Activated CD4-positive, alpha-beta T cell treated with anti-CD3 and anti-CD28 coated beads for 36 hours (primary cell): ENCODE measurements around the gene ELAVL3. TPM values are rescaled to one million over a fixed set of nuclear protein-coding genes. Genes with fewer than 3 reads are reported as not detected.
"Not testable (repeated sequence)": the region's sequence is repeated elsewhere in the genome, so short reads cannot be mapped to it uniquely, and the experiment has no call there.

Source experiments
- ATAC-seq: fragments of 200-7000 bp; cut with Tn5 transposase; one replicate; pipeline ENCODE4 v1.10.0; 2021; ENCODE audit warnings: mild to moderate bottlenecking, moderate library complexity
- CTCF ChIA-PET: fragments of 350-600 bp; sonication (Branson Sonifier 250); formaldehyde crosslinking; loops from one replicate; lab custom pipeline; 2021; ENCODE audit warnings: antibody characterized with exemption; lab: Charles Lee
- POLR2A ChIA-PET: fragments of 350-600 bp; sonication (Branson Sonifier 250); formaldehyde crosslinking; loops from one replicate; lab custom pipeline; 2021; ENCODE audit warnings: antibody characterized with exemption, inconsistent platforms; lab: Charles Lee
- DNase-seq: peaks from one replicate; pipeline ENCODE4 v3.0.0-alpha.2; 2020
- H3K27ac Mint-ChIP-seq: one replicate; pipeline ENCODE4 v1.8.0; 2021; ENCODE audit warnings: mixed read lengths
- H3K27me3 Mint-ChIP-seq: one replicate; pipeline ENCODE4 v1.8.0; 2021; ENCODE audit warnings: mixed read lengths
- H3K36me3 Mint-ChIP-seq: one replicate; pipeline ENCODE4 v1.8.0; 2021; ENCODE audit warnings: low read depth, mixed read lengths
- H3K4me1 Mint-ChIP-seq: one replicate; pipeline ENCODE4 v1.8.0; 2021; ENCODE audit warnings: mixed read lengths
- H3K4me3 Mint-ChIP-seq: one replicate; pipeline ENCODE4 v1.8.0; 2021; ENCODE audit warnings: mild to moderate bottlenecking, moderate library complexity, mixed read lengths
- H3K9me3 Mint-ChIP-seq: one replicate; pipeline ENCODE4 v1.8.0; 2021; ENCODE audit warnings: low read depth, mixed read lengths
- intact Hi-C, 2 experiments: fragments of 100-400 bp; cut with DNase I in 1 of 2; cut with micrococcal nuclease in 1 of 2; formaldehyde crosslinking; loops; one replicate each; pipeline versions ENCODE4 v1.14.2 to v1.15.1; 2022 to 2024; cut with DNase I, micrococcal nuclease
- total RNA-seq, 2 experiments: library from RNA; stranded (reverse); gene quantifications; one replicate each; pipeline ENCODE4 v1.2.3, GENCODE V29; 2021

ELAVL3 gene
- total RNA-seq, 2 experiments from 2014 or later, result 0.09 TPM; not detected in 1

DNA sequence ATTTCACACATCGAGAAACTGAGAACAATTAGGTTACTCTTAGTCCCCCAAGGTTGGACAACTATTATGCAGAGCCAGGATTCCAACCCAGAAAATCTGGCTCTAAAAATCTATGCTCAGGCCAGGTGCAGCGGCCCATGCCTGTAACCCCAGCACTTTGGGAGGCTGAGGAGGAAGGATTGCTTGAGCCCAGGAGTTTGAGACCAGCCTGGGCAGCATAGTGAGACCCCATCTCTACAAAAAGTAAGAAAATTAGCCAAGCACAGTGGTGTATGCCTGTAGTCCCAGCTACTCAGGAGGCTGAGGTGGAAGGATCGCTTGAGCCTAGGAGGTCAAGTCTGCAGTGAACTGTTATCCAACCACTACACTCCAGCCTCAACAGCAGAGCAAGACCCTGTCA, 47.3 kb downstream of the ELAVL3 start:
- POLR2A ChIA-PET, ATAC-seq, H3K27me3 Mint-ChIP-seq, H3K27ac Mint-ChIP-seq, intact Hi-C loops, DNase-seq, H3K4me3 Mint-ChIP-seq, H3K9me3 Mint-ChIP-seq: not testable (repeated sequence)
- H3K36me3 Mint-ChIP-seq, result peaks cover 22% of the 10 kb centered on the region
- H3K4me1 Mint-ChIP-seq, result peaks cover 14% of the 10 kb centered on the region
- CTCF ChIA-PET, result interaction anchor here (3.3 kb wide), 1 partner anchor 12 kb away, joined by 27 read pairs; no protein-coding TSS in a partner anchor

DNA sequence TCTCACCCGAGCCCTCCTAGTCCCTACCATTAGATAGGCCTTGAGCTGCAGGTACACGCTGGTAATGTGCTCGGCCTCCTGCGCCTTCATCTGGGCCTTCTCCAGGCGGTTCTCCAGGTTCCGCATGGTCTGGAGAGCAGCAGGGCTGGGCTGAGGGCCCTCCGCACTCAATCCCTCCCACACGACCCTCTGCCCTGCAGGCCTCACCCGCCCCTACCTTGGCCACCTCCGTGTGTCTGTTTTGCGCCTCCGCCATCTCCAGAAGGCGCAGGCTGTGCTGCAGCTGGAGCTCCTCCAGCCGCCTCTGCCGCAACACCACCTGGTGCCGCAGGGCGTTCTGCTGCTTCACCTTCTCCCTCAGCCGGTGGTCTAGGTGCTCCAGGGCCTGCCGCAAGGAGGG, 54.2 kb downstream of the ELAVL3 start:
- no peaks in the 10 kb centered on the region for H3K36me3 Mint-ChIP-seq
- peaks cover 22% of the 10 kb centered on the region for H3K27me3 Mint-ChIP-seq
- no peak for ATAC-seq
- DNase-seq, result no peak
- intact Hi-C loops, result no loop called here
- ChIA-PET POLR2A (no interaction called here), CTCF (interaction anchor here (0.7 kb wide), 1 partner anchor 162 kb away, joined by 3 read pairs; no protein-coding TSS in a partner anchor)
- no peak overlapping the region for H3K27ac Mint-ChIP-seq
- no peak overlapping the region for H3K4me3 Mint-ChIP-seq
- H3K4me1 Mint-ChIP-seq, result peaks cover 18% of the 10 kb centered on the region
- H3K9me3 Mint-ChIP-seq, result no peaks in the 10 kb centered on the region

DNA sequence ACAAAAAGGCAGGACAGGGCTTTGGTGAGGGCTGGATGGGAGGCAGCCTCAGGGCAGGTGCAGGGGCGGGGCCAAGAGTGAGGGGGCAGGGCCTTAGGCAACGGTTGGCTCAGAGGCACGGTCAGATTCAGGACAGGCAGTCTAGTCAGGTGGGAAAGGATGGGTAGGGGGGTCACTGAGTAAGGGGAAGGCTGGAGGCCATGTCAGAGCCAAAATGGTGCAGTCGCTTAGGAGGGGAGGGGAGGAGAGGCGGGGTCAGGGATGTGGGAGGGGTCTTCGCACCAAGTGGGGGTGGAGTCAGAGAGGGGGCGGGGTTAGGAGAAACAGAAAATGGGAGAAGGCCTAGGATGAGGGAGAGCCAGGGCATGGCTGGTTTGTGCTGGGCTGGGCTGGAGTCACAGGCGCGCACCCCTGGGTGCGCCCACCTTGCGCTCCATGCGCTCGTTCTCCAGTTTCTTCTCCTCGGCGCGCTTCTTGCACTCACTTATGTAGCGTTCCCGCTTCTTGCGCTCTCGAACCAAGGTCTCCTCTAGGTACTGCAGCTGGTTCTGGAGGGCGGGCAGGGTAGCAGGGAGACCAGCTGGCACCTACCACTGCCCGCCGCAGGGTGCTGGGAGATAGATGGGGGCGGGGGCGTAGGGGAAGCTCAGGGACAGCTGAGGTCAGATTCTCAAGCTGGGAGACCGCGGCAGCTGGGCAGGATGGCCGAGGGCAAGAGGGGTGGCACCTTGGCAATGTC, 55.0 kb downstream of the ELAVL3 start:
- intact Hi-C loops, result no loop called here
- peak; percentile 41 for DNase-seq
- Mint-ChIP-seq H3K4me1 (peaks cover 26% of the 10 kb centered on the region), H3K27me3 (peaks cover 30% of the 10 kb centered on the region), H3K9me3 (no peaks in the 10 kb centered on the region), H3K36me3 (no peaks in the 10 kb centered on the region), H3K4me3 (no peak overlapping the region), H3K27ac (no peak overlapping the region)
- no peak for ATAC-seq
- POLR2A ChIA-PET, result no interaction called here
- CTCF ChIA-PET, result interaction anchor here (0.7 kb wide), 1 partner anchor 161 kb away, joined by 3 read pairs; no protein-coding TSS in a partner anchor

- no peak overlapping the region for H3K27ac Mint-ChIP-seq
- ChIA-PET CTCF (interaction anchor here (0.7 to 3.4 kb wide), 2 partner anchors 12 to 42 kb away, joined by 5 to 24 read pairs; partner anchors contain the start of genes EPOR and PRKCSH), POLR2A (no interaction called here)
- peaks cover 45% of the 10 kb centered on the region for H3K27me3 Mint-ChIP-seq
- peaks cover 31% of the 10 kb centered on the region for H3K4me1 Mint-ChIP-seq
- DNase-seq (no peak), ATAC-seq (no peak)
- H3K9me3 Mint-ChIP-seq, result no peaks in the 10 kb centered on the region
- H3K4me3 Mint-ChIP-seq, result no peak overlapping the region
- intact Hi-C loops, result loop anchor here in 1 of 2 experiments (5.0 kb wide), 1 partner anchor 41 kb away; the partner anchor contains the start of gene EPOR
- H3K36me3 Mint-ChIP-seq, result no peaks in the 10 kb centered on the region
These were observed 57.1 kb downstream of the ELAVL3 start for GRCh38 chr19:11423791-11424181.

DNA sequence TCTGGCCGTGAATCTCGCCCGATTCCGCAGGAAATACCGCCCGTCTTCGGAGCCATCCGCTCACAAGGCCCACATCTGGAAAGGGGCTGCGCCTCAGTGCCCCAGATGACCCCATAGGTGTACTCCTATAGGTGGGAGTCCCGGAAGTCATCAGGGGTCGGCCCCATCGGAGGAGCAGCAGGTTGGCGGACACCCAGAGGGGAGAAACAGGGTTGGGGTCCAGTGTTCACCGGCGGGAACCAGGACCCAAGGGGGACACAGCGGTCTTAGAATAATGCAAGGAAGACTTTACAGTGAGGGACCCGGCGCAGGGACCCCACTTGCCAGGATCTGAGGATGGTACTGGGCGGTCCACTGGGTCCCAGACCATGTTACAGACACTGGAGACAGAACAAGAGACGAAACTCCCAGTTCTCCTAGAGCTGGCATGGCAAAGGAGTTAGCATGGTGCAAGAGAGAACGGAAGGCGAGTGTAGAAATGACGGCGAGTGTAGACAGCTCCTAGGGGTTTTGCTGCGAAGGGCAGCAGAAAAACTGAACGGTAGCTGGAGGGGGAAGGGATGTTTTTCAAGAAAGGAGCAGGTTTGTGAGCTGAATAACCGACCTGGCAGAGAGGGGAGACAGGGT, 57.6 kb downstream of the ELAVL3 start:
- intact Hi-C loops, result loop anchor here in 1 of 2 experiments (5.0 kb wide), 1 partner anchor 41 kb away; the partner anchor contains the start of gene EPOR
- no peaks in the 10 kb centered on the region for H3K9me3 Mint-ChIP-seq
- H3K27ac Mint-ChIP-seq, result no peak overlapping the region
- ATAC-seq, result no peak
- ChIA-PET CTCF (interaction anchor here (0.7 to 3.7 kb wide), 4 partner anchors 11 to 48 kb away, joined by 4 to 27 read pairs (median 14); partner anchors contain the start of genes EPOR, ODAD3, PRKCSH and SWSAP1), POLR2A (interaction anchor here (0.6 kb wide), 1 partner anchor 11 kb away, joined by 3 read pairs; the partner anchor contains the start of gene ODAD3)
- no peak for DNase-seq
- H3K4me1 Mint-ChIP-seq, result peaks cover 31% of the 10 kb centered on the region
- H3K4me3 Mint-ChIP-seq, result no peak overlapping the region
- peaks cover 50% of the 10 kb centered on the region for H3K27me3 Mint-ChIP-seq
- H3K36me3 Mint-ChIP-seq, result no peaks in the 10 kb centered on the region

GRCh38 chr19:11422163-11423065, 58.4 kb downstream of the ELAVL3 start:
- DNase-seq (peak; percentile 82), ATAC-seq (peak; percentile 78)

GRCh38 chr19:11421371-11422098, 59.3 kb downstream of the ELAVL3 start:
- intact Hi-C loops, result loop anchor here (1.0 to 5.0 kb wide), 3 partner anchors 39 to 61 kb away; partner anchors contain the start of gene EPOR (in 1 of the 2)
- no peaks in the 10 kb centered on the region for H3K36me3 Mint-ChIP-seq
- peak overlapping the region; percentile 52 for H3K4me3 Mint-ChIP-seq
- POLR2A ChIA-PET, result interaction anchor here (0.6 to 1.3 kb wide), 3 partner anchors 40 to 61 kb away, joined by 3 to 4 read pairs (median 3); partner anchors contain the start of gene SWSAP1
- ATAC-seq (peak; percentile 74), DNase-seq (peak; percentile 70)
- no peaks in the 10 kb centered on the region for H3K9me3 Mint-ChIP-seq
- H3K27ac Mint-ChIP-seq, result no peak overlapping the region
- peaks cover 57% of the 10 kb centered on the region for H3K27me3 Mint-ChIP-seq
- CTCF ChIA-PET, result interaction anchor here (0.5 to 3.7 kb wide), 8 partner anchors 13 to 266 kb away, joined by 3 to 27 read pairs (median 4); partner anchors contain the start of genes EPOR, ODAD3, PRKCSH and SPC24
- H3K4me1 Mint-ChIP-seq, result peaks cover 31% of the 10 kb centered on the region

More at GRCh38 chr19:11422163-11423065, 58.4 kb downstream of the ELAVL3 start:
- H3K27me3 Mint-ChIP-seq, result peaks cover 54% of the 10 kb centered on the region
- peaks cover 31% of the 10 kb centered on the region for H3K4me1 Mint-ChIP-seq
- H3K4me3 Mint-ChIP-seq, result peak overlapping the region; percentile 52
- no peak overlapping the region for H3K27ac Mint-ChIP-seq
- ChIA-PET POLR2A (interaction anchor here (0.6 to 1.3 kb wide), 3 partner anchors 12 to 48 kb away, joined by 3 to 4 read pairs (median 3); partner anchors contain the start of genes ODAD3 and SWSAP1), CTCF (interaction anchor here (0.8 to 3.7 kb wide), 5 partner anchors 12 to 266 kb away, joined by 3 to 27 read pairs (median 4); partner anchors contain the start of genes EPOR, ODAD3, PRKCSH and SPC24)
- H3K36me3 Mint-ChIP-seq, result no peaks in the 10 kb centered on the region
- no peaks in the 10 kb centered on the region for H3K9me3 Mint-ChIP-seq
- intact Hi-C loops, result loop anchor here (1.0 to 5.0 kb wide), 2 partner anchors 40 to 60 kb away; partner anchors contain the start of gene EPOR (in 1 of the 2)

DNA sequence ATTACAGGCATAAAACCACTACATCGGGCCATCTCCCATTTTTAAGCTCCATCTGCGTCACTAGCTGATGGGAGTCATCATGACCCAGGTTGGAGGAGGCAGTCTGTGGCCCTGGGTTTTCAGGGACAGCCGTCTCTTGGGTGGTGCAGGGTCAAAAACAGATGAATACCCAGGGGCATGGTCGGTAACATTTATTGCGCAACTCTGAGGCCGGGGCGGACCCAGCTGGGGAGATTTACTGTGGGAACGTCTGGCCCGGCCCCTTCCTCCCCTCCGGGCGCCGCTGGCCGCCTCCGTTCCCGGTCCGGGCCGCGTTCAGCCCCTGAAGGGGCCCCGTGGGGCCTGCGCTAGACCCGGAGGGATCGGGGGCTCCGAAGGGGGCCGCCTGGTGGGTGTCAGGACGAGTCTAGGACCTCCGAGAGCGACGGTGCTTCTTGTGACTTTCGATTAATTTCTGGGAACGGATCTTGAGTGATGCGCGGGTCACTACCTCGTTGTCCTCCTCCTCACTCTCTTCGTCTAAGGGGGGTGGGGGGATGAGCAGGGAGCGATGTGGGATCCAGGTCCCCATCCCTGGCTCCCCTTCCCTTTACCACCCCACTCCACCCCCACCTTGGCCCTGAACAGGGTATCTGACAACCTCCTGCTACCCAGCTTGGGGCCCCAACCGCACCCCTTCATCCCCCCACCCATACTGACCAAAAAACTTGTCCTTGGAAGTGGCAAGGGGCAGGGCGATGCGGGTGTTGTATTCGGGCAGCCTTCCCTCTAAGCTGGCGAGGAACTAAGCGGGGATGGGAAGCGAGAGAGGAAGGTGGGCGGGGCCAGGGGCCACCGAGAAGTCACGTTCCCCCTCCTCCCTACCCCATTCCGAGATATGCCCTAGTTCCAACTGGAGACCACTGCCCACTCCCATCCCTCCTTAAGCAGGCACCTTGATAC, 60.1 kb downstream of the ELAVL3 start:
- ChIA-PET POLR2A (interaction anchor here (0.6 to 0.9 kb wide), 2 partner anchors 46 to 1040 kb away, joined by 4 to 5 read pairs; partner anchors contain the start of genes SWSAP1 and TYK2), CTCF (interaction anchor here (0.5 to 3.7 kb wide), 9 partner anchors 14 to 295 kb away, joined by 3 to 27 read pairs (median 4); partner anchors contain the start of genes EPOR, ODAD3 and PRKCSH)
- Mint-ChIP-seq H3K4me1 (peaks cover 31% of the 10 kb centered on the region), H3K27me3 (peaks cover 61% of the 10 kb centered on the region), H3K36me3 (no peaks in the 10 kb centered on the region), H3K4me3 (peak overlapping the region; percentile 52), H3K9me3 (no peaks in the 10 kb centered on the region), H3K27ac (no peak overlapping the region)
- DNase-seq (peak; percentile 28), ATAC-seq (no peak)
- intact Hi-C loops, result loop anchor here (1.0 to 5.0 kb wide), 2 partner anchors 38 to 39 kb away; partner anchors contain the start of gene EPOR (in 1 of the 2)
